Tibial artery (tissue), 4 donors: Measurements from ENCODE around the gene RICTOR.

Experiments
- DNase-seq, 2 donors: peaks; one replicate each; pipeline ENCODE4 v3.0.0-alpha.2; 2019
- H3K27ac ChIP-seq, 2 donors: fragments of 200-600 bp; sonication (generic) in 1 of 2; 1 replicate in 1 of 2; 2 replicates in 1 of 2; pipeline ENCODE4 v1.5.1; 2018 to 2019; ENCODE audit warnings: mild to moderate bottlenecking in 1 of 2
- H3K27me3 ChIP-seq, 2 donors: fragments of 200-600 bp; sonication (generic) in 1 of 2; one replicate each; pipeline versions ENCODE4 v1.5.1 to v1.6.0; 2016 to 2019
- H3K36me3 ChIP-seq, 3 donors: fragments of 200-600 bp; sonication (generic) in 2 of 3; one replicate each; pipeline ENCODE4 v1.5.1; 2016 to 2019; ENCODE audit warnings: mild to moderate bottlenecking in 2 of 3
- H3K4me1 ChIP-seq, 4 donors: fragments of 200-600 bp; sonication (generic) in 2 of 4; 1 replicate in 3 of 4; 2 replicates in 1 of 4; pipeline ENCODE4 v1.5.1; 2016 to 2019
- H3K4me3 ChIP-seq, 2 donors: fragments of 200-600 bp; sonication (generic) in 1 of 2; 1 replicate in 1 of 2; 2 replicates in 1 of 2; pipeline ENCODE4 v1.5.1; 2018 to 2019; ENCODE audit warnings: mild to moderate bottlenecking in 2 of 2
- H3K9me3 ChIP-seq, 3 donors: fragments of 200-600 bp; sonication (generic) in 1 of 3; one replicate each; pipeline ENCODE4 v1.5.1; 2016 to 2019
- intact Hi-C: fragments of 100-400 bp; cut with DNase I; formaldehyde crosslinking; loops from one replicate; pipeline ENCODE4 v1.15.0; 2023; ENCODE audit warnings: low total_unique reads
- TF ChIP-seq, protein P1 (sequence below), 2 experiments: fragments of 200-600 bp in 1 of 2; fragments of 450-650 bp in 1 of 2; IDR thresholded peaks; one replicate each; pipeline ENCODE4 v1.5.1; 2017 to 2019; ENCODE audit warnings: antibody characterized with exemption in 2 of 2, mild to moderate bottlenecking in 1 of 2, moderate library complexity in 1 of 2

RICTOR gene

DNA sequence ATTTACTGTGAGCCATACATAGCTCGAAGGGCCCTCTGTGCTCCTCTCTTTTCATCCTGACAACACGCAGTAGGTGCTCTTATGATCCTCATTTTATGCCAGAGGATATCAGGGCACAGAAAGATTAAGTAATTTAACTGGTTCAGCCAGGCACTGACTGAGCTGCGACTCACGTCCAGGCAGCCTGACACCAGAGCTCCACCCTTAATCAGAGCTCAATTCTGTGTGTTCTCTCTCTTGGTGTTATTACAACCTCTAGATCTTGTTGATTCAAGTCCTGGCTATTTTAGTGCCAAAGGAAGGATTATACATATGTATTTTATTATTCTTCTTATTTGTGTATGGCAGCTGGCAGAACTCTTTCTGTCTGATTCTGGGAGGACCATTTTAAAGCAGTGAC lies 168.7 kb downstream of the RICTOR start:
- Histone ChIP-seq H3K36me3 (peaks cover 62 to 76% (median 70%) of the 10 kb centered on the region in 3 donors), H3K9me3 (peaks cover 0 to 11% (median 0%) of the 10 kb centered on the region in 3 donors), H3K27ac (no peak overlapping the region), H3K4me1 (no peaks in the 10 kb centered on the region), H3K4me3 (no peak overlapping the region), H3K27me3 (no peaks in the 10 kb centered on the region)
- TF ChIP-seq, protein P1, sequence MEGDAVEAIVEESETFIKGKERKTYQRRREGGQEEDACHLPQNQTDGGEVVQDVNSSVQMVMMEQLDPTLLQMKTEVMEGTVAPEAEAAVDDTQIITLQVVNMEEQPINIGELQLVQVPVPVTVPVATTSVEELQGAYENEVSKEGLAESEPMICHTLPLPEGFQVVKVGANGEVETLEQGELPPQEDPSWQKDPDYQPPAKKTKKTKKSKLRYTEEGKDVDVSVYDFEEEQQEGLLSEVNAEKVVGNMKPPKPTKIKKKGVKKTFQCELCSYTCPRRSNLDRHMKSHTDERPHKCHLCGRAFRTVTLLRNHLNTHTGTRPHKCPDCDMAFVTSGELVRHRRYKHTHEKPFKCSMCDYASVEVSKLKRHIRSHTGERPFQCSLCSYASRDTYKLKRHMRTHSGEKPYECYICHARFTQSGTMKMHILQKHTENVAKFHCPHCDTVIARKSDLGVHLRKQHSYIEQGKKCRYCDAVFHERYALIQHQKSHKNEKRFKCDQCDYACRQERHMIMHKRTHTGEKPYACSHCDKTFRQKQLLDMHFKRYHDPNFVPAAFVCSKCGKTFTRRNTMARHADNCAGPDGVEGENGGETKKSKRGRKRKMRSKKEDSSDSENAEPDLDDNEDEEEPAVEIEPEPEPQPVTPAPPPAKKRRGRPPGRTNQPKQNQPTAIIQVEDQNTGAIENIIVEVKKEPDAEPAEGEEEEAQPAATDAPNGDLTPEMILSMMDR (IDR thresholded peaks at IDR 0.05), result no peak
- intact Hi-C loops, result no loop called here
- no peak for DNase-seq

DNA sequence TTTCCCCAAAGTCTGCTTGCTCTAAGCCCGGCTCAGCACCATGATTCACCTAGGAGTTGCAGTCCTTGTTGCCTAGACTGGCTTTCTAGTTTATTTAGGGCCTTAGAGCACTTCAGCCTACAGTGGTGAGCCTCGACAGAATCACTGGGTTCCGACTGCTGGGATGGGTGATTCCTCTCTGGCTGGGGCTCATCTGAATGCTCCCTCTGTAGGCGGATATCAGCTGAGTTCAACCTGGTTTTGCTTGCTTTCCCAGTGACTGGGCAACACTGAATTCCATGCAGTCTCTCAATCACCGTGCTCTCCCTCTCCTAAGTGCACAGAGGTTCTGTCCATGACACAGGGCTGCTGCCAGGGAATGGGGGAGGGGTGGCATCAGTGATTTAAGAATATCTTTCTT lies 174.3 kb downstream of the RICTOR start:
- DNase-seq, result no peak
- Histone ChIP-seq H3K9me3 (peaks cover 0 to 28% (median 0%) of the 10 kb centered on the region in 3 donors), H3K27ac (no peak overlapping the region), H3K36me3 (peaks cover 45 to 59% (median 55%) of the 10 kb centered on the region in 3 donors), H3K4me1 (no peaks in the 10 kb centered on the region), H3K27me3 (no peaks in the 10 kb centered on the region), H3K4me3 (no peak overlapping the region)
- TF ChIP-seq, protein P1 (IDR thresholded peaks at IDR 0.05), result no peak
- intact Hi-C loops, result no loop called here

DNA sequence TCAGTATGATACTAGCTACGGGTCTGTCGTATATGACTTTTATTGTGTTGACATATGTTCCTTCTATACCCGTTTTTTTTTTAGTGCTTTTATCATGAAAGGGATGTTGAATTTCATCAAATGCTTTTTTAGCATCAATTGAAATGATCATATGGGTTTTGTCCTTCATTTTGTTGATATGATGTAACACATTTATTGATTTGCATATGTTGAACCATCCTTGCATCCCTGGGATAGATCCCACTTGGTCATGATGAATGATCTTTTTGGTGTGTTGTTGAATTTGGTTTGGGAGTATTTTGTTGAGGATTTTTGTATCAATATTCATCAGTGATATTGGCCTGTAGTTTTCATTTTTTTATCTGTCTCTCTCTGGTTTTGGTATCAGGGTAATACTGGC lies 177.4 kb downstream of the RICTOR start:
- Histone ChIP-seq H3K27me3 (no peaks in the 10 kb centered on the region), H3K36me3 (peaks cover 24 to 30% (median 28%) of the 10 kb centered on the region in 3 donors), H3K9me3 (peaks cover 0 to 16% (median 0%) of the 10 kb centered on the region in 3 donors), H3K27ac (no peak overlapping the region), H3K4me1 (no peaks in the 10 kb centered on the region), H3K4me3 (no peak overlapping the region)
- DNase-seq, result no peak
- TF ChIP-seq, protein P1 (IDR thresholded peaks at IDR 0.05), result no peak
- intact Hi-C loops, result no loop called here

DNA sequence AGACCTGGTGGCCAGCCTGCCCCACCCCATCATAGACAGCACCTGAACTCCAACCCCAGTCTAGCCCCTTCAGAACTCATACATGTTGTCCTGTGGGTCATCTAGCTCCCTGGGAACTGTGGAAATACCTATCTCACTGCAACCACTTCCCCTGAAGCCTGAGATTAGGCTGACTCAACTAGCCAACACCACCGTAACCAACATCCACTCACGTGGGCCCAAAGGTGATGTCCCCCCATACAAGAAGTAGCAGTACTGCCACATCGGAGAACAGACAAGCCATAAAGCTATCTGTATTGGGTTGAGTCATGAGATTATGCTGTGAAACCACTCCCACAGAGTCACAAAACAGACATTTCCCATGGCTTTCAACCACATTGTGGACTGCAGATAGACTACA lies 181.8 kb downstream of the RICTOR start:
- Histone ChIP-seq H3K9me3 (peaks cover 0 to 16% (median 0%) of the 10 kb centered on the region in 3 donors), H3K27me3 (no peaks in the 10 kb centered on the region), H3K4me1 (no peaks in the 10 kb centered on the region), H3K4me3 (no peak overlapping the region), H3K27ac (no peak overlapping the region), H3K36me3 (peaks cover 18 to 32% (median 27%) of the 10 kb centered on the region in 3 donors)
- TF ChIP-seq, protein P1 (IDR thresholded peaks at IDR 0.05), result no peak
- DNase-seq, result no peak
- intact Hi-C loops, result no loop called here

DNA sequence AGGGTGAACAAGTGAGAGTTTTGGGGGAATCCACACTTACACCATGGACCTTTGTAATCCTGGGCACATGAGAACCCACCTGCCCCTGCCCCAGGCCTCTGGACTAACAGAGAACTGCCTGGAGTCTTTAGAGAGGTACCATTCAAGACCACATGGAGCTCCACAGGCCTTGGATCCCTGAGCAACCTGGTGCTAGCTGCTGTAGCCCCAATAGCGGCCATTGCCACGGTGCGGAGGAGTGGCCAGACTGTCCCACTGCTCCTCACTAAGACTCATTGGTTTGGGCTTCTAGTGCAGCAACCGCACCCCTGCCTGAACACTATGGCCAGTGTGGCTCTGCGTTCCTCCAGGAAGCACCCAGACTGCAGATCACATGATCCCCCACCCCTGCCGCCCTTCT lies 182.6 kb downstream of the RICTOR start:
- Histone ChIP-seq H3K4me3 (no peak overlapping the region), H3K27ac (no peak overlapping the region), H3K27me3 (no peaks in the 10 kb centered on the region), H3K4me1 (no peaks in the 10 kb centered on the region), H3K36me3 (peaks cover 22 to 35% (median 25%) of the 10 kb centered on the region in 3 donors), H3K9me3 (peaks cover 0 to 10% (median 0%) of the 10 kb centered on the region in 3 donors)
- DNase-seq, result no peak
- TF ChIP-seq, protein P1 (IDR thresholded peaks at IDR 0.05), result no peak
- intact Hi-C loops, result no loop called here

DNA sequence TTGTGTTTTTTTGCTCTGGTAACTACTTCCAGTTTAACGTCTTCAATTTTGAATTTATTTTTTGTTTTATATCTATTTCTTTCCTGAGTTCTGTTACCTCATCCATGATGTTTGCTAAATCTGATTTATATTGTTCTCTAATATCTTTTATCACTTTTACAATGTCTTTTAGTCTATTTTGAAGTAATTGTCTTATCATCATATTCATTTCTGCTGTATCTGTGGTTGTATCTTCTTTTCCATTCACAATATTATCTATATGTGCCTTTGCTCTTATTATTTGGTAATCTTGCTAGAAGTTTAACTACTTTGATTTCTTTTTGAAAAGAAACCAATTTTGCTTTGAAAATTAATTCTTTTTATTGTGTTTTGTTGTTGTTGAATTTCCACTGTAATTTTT lies 184.8 kb downstream of the RICTOR start:
- no peaks in the 10 kb centered on the region for H3K9me3 ChIP-seq
- no peak for DNase-seq
- H3K4me3 ChIP-seq, result no peak overlapping the region
- H3K27me3 ChIP-seq, result no peaks in the 10 kb centered on the region
- H3K27ac ChIP-seq, result no peak overlapping the region
- no peaks in the 10 kb centered on the region for H3K4me1 ChIP-seq
- TF ChIP-seq, protein P1 (IDR thresholded peaks at IDR 0.05), result no peak
- H3K36me3 ChIP-seq, result peaks cover 43 to 56% (median 44%) of the 10 kb centered on the region in 3 donors
- intact Hi-C loops, result no loop called here
